ENCODE results near the gene GPN1. TPM values are rescaled to one million over a fixed set of nuclear protein-coding genes. Genes with fewer than 3 reads are reported as not detected.

Gene GPN1
- total RNA-seq, 1 experiment from 2014 or later, result 48.5 TPM

DNA sequence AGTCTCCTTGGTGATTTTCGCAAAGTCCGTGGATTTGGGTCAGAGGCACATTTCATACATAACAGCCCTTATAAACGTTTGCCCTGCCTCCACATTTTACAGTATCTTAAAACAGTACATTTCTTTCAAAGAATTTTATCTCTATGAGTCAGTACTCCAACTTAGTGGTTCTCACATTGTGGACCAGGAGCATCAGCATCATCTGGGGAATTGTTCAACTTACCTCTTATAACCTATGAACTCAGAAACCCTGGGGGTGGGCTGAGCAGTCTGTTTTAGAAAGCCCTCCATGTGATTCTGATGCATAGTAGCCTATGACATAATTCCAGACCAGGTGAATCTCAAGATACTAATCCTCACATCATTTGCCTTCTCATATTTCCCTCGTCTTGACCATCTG is 22.2 kb downstream of the GPN1 start:
- no peak overlapping the region for H3K56ac ChIP-seq (ENCODE audit: insufficient read length, low read depth, low read length)
- no peak overlapping the region for H3K27ac ChIP-seq (ENCODE audit: insufficient read length, low read depth, low read length)
- H2BK20ac ChIP-seq (ENCODE audit: low read depth, low read length, poor library complexity, severe bottlenecking), result no peak overlapping the region
- no peak overlapping the region for H3K18ac ChIP-seq (ENCODE audit: insufficient read length, low read depth, low read length)
- no peaks in the 10 kb centered on the region for H3K23me2 ChIP-seq (ENCODE audit: insufficient read length, low read depth, low read length, poor library complexity, severe bottlenecking)
- Mint-ChIP-seq H3K4me1 (peaks cover 10 to 14% of the 10 kb centered on the region in 2 experiments), H3K4me3 (no peak overlapping the region), H3K27ac (no peak overlapping the region), H3K27me3 (ENCODE audit: low read depth) (no peaks in the 10 kb centered on the region), H3K9me3 (no peaks in the 10 kb centered on the region), H3K36me3 (ENCODE audit: insufficient read depth in 1 of 3, low read depth in 3 of 3) (peaks cover 18 to 81% (median 69%) of the 10 kb centered on the region in 3 experiments; a peak in 6 of 7 replicates)
- no peak overlapping the region for H2AFZ ChIP-seq (ENCODE audit: low read length)
- no peak overlapping the region for H3K23ac ChIP-seq (ENCODE audit: insufficient read length, low read depth, low read length)
- no CpG with 5 or more reads among the region's 4 CpGs for WGBS (ENCODE audit: extremely low coverage, insufficient read length, low lambda C conversion rate)
- TF ChIP-seq, protein P1, sequence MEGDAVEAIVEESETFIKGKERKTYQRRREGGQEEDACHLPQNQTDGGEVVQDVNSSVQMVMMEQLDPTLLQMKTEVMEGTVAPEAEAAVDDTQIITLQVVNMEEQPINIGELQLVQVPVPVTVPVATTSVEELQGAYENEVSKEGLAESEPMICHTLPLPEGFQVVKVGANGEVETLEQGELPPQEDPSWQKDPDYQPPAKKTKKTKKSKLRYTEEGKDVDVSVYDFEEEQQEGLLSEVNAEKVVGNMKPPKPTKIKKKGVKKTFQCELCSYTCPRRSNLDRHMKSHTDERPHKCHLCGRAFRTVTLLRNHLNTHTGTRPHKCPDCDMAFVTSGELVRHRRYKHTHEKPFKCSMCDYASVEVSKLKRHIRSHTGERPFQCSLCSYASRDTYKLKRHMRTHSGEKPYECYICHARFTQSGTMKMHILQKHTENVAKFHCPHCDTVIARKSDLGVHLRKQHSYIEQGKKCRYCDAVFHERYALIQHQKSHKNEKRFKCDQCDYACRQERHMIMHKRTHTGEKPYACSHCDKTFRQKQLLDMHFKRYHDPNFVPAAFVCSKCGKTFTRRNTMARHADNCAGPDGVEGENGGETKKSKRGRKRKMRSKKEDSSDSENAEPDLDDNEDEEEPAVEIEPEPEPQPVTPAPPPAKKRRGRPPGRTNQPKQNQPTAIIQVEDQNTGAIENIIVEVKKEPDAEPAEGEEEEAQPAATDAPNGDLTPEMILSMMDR (conservative IDR thresholded peaks at IDR 0.05), result no peak
- no peak overlapping the region for H4K5ac ChIP-seq (ENCODE audit: insufficient read length, low read depth, low read length)
- no peak overlapping the region for H3K4ac ChIP-seq (ENCODE audit: low read depth, low read length)
- H2BK15ac ChIP-seq (ENCODE audit: low read depth, low read length), result no peak overlapping the region
- H3K14ac ChIP-seq (ENCODE audit: insufficient read depth, low read length), result no peak overlapping the region
- H4K20me1 ChIP-seq (ENCODE audit: control insufficient read depth, insufficient read depth, insufficient read length), result no peaks in the 10 kb centered on the region
- no peaks in the 10 kb centered on the region for H3K79me2 ChIP-seq (ENCODE audit: insufficient read depth, low read length)
- H2AK5ac ChIP-seq (ENCODE audit: insufficient read length, low read length), result no peak overlapping the region
- H4K8ac ChIP-seq (replicated peaks; ENCODE audit: insufficient read length, low read depth, low read length), result no peak overlapping the region
- no peaks in the 10 kb centered on the region for H3K79me1 ChIP-seq (ENCODE audit: insufficient read depth, low read depth, low read length, poor library complexity, severe bottlenecking)
- no peaks in the 10 kb centered on the region for H3K27me3 ChIP-seq (ENCODE audit: insufficient read depth, low read length)
- no peak overlapping the region for H2BK120ac ChIP-seq (ENCODE audit: low read depth, low read length, poor library complexity, severe bottlenecking)
- H3T11ph ChIP-seq (ENCODE audit: low read length), result no peak overlapping the region
- DNase-seq, result no peak
- no peak overlapping the region for H4K91ac ChIP-seq (ENCODE audit: insufficient read length, low read depth, low read length)
- H3K4me1 ChIP-seq (ENCODE audit: insufficient read depth, low read length), result no peaks in the 10 kb centered on the region
- H2BK12ac ChIP-seq (ENCODE audit: insufficient read length, low read depth, low read length), result no peak overlapping the region
- H2BK5ac ChIP-seq (ENCODE audit: insufficient read length, low read length), result no peak overlapping the region
- no peak overlapping the region for H3K4me2 ChIP-seq (ENCODE audit: insufficient read depth, insufficient read length, low read length)
- no peaks in the 10 kb centered on the region for H3K9me3 ChIP-seq (ENCODE audit: control insufficient read depth, low read depth, low read length)
- H3K9ac ChIP-seq (ENCODE audit: extremely low read depth, insufficient read length, low read length), result no peak overlapping the region
